Measurements from ENCODE around the gene DGAT2L6.
A peak's percentile ranks its signal among the peaks of the same experiment; 100 is the strongest.

Gene DGAT2L6, protein sequence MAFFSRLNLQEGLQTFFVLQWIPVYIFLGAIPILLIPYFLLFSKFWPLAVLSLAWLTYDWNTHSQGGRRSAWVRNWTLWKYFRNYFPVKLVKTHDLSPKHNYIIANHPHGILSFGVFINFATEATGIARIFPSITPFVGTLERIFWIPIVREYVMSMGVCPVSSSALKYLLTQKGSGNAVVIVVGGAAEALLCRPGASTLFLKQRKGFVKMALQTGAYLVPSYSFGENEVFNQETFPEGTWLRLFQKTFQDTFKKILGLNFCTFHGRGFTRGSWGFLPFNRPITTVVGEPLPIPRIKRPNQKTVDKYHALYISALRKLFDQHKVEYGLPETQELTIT

DNA sequence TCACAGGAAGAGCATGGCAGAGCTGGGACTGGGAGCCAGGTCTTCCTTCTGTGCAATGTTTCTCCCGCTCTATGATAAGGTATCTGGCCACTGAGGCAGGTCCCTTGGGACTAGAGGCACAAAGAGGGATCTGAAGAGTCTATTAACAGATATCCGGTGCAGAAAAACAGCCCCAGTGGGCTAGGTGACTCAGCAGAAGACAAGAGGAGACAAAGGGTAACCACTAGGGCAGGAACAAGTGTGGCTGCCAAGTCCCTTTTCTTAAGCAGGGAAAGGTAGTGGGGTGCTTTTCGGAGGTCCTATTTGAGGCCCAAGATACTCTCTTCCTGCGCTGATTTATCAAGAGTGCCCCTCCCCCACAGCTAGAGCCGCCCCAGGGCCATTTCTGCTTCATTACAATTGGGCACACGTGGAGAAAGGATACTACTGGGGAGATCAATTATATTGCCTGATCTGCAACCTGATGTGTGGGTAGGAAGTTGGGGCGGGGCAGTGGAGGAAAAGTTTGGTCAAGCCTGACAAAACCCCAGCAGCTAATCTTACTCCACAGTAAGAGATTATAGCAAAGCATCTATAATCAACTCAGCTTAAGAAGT, at the start of gene DGAT2L6:
DGAT2L6 (plus strand) TSS at position 546 of the 596 bp plus-strand sequence. CDS start 100 bp downstream, outside the sequence.
- Mint-ChIP-seq H3K36me3 (no peaks in the 10 kb centered on the region), H3K9me3 (no peaks in the 10 kb centered on the region), H3K27ac (no peak within 1 kb of the TSS), H3K27me3 (no peaks in the 10 kb centered on the region), H3K4me1 (no peaks in the 10 kb centered on the region), H3K4me3 (no peak within 1 kb of the TSS)

DNA sequence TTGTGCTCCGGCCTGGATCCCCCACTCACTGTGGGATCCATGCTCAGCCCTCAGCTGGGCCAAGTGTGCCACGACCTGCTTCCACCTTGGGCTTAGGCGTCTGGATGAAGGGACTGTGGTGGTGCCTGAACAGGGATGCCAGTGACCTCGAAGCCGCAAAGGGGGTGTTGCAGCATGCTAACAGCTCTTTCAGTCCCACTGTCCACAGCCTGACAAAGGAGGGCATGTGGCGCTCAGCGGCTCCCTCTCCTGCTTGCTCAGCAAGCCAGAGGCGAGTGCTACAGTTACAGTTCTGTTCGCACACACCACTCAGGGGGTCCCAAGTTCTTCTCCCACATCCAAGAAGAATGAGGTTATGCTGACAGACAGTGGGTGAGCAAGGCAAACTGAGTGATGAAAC, 49.2 kb upstream of the DGAT2L6 start:
- Mint-ChIP-seq H3K36me3 (no peaks in the 10 kb centered on the region), H3K4me1 (peaks cover 18% of the 10 kb centered on the region), H3K27me3 (no peaks in the 10 kb centered on the region), H3K9me3 (no peaks in the 10 kb centered on the region), H3K4me3 (no peak overlapping the region), H3K27ac (no peak overlapping the region)

DNA sequence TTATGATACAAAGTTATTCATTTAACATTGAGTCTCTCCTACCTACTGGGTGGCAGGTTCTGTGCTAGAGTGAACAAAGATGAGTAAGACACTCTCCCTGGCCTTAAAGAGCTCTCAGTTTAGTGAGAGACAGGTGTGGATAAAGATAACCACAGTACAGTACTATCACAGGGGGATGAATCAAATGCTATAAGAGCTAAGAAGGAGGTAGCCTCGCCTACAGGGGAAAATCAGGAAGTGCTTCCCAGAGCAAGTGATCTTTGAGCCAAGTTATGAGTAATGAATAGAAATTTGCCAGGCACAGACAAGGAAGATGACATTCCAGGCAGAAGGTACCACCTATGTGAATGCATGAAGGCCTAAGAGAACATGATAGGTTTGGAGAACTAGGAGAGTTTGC, 47.5 kb upstream of the DGAT2L6 start:
- Mint-ChIP-seq H3K4me1 (peaks cover 22% of the 10 kb centered on the region), H3K36me3 (no peaks in the 10 kb centered on the region), H3K4me3 (no peak overlapping the region), H3K9me3 (no peaks in the 10 kb centered on the region), H3K27ac (no peak overlapping the region), H3K27me3 (no peaks in the 10 kb centered on the region)

DNA sequence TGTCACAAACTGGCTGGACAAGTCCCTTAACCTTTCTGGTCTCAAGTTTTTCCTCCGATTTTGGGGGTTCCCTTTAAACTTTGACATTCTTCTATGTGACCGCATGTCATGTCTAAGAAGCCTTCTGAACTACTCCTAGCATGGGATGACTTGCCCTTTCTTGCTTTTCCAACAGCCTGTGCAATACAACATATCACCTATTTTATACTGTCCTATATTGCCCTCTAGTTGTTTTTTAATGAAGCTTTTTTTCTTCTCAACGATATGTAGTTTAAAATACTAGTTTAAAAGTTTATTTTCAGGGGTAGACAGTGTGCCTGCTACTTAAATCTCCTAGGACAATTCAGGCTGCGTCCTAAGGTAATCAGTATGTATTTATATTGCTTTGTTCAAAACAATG, 45.1 kb upstream of the DGAT2L6 start:
- Mint-ChIP-seq H3K27ac (peak overlapping the region; percentile 77), H3K27me3 (no peaks in the 10 kb centered on the region), H3K36me3 (peaks cover 3% of the 10 kb centered on the region), H3K4me3 (peak overlapping the region; percentile 39), H3K9me3 (no peaks in the 10 kb centered on the region), H3K4me1 (peaks cover 36% of the 10 kb centered on the region)

DNA sequence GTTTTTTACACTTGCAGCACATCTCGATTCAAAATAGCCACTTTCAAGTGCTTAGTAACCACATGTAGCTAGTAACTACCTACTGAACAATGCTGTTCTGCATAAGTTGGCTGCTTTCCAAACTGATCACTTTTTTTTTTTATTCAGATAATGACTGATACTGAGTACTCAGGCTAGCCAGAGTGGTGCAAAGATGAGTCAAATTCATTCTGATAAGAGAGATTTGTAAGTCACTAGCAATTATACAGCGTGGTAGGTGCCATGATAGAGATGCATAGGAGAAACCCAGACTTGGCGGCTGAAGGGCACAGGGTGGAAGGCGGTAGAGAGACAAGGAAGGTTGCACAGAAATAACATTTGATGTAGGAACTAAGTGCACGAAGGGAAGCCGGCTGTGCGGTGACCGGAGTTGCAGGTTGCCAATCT, 44.4 kb upstream of the DGAT2L6 start:
- peaks cover 5% of the 10 kb centered on the region for H3K36me3 Mint-ChIP-seq
- peak overlapping the region; percentile 99 for H3K27ac Mint-ChIP-seq
- peak overlapping the region; percentile 100 for H3K4me3 Mint-ChIP-seq
- peaks cover 40% of the 10 kb centered on the region for H3K4me1 Mint-ChIP-seq
- no peaks in the 10 kb centered on the region for H3K9me3 Mint-ChIP-seq
- no peaks in the 10 kb centered on the region for H3K27me3 Mint-ChIP-seq

DNA sequence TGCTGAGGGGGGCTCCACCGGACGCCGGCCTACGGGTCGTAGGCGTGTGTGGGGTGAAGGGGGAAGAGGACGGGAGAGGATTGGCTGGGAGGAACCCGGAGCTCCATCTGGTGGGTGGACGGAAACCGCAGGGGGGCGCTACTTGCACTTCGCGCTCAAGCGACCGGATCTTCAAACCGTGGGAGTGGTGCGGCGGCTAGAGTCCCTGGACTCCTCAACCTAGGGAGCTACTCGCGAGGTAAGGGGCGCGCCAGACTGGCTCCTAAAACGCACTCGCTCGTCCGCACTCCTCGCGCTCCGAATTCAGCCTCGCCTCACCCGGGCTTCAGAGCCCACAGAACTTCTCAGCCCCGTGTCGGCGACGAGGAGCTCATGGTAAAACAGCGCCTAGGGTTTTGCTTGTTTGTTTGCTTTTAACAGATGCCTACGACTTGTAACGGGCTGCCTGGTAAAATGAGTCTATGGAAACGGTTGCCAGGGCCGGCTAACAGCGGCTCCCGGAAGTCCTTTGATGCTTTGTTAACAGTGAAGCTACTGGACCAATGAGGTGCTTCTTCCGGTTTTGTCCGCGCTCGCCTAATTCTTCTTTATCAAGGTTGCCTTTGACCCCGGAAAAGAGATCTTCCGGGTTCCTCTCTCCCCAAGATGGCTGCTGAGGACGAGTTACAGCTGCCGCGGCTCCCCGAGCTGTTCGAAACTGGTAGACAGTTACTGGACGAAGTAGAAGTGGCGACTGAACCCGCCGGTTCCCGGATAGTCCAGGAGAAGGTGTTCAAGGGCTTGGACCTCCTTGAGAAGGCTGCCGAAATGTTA, 43.8 kb upstream of the DGAT2L6 start, which contains the start of gene IGBP1:
IGBP1 (plus strand) TSS at position 145 of the 813 bp plus-strand sequence; CDS start at position 646, 501 bp downstream.
- H3K27me3 Mint-ChIP-seq, result no peaks in the 10 kb centered on the region
- peak within 1 kb of the TSS; percentile 99 for H3K27ac Mint-ChIP-seq
- peaks cover 5% of the 10 kb centered on the region for H3K36me3 Mint-ChIP-seq
- peak within 1 kb of the TSS; percentile 100 for H3K4me3 Mint-ChIP-seq
- no peaks in the 10 kb centered on the region for H3K9me3 Mint-ChIP-seq
- H3K4me1 Mint-ChIP-seq, result peaks cover 37% of the 10 kb centered on the region

DNA sequence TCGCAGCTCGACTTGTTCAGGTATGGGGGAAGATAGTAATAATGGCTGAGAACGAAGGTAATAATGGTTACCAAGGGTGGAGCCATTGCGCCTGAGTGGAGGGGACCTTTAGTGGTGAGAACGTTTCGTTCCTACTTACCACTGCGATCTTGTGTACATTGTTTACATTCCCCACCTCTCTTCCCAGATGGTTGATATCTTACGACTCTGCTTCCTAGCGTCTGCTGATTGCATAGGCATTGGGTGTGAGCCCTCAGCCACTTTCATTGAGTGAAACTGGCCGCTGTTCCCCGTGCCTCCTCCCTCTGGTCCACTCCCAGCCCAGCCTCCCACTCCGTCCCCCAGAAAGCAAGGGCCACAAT, 43.2 kb upstream of the DGAT2L6 start:
- H3K9me3 Mint-ChIP-seq, result no peaks in the 10 kb centered on the region
- peak overlapping the region; percentile 99 for H3K27ac Mint-ChIP-seq
- peaks cover 31% of the 10 kb centered on the region for H3K4me1 Mint-ChIP-seq

DNA sequence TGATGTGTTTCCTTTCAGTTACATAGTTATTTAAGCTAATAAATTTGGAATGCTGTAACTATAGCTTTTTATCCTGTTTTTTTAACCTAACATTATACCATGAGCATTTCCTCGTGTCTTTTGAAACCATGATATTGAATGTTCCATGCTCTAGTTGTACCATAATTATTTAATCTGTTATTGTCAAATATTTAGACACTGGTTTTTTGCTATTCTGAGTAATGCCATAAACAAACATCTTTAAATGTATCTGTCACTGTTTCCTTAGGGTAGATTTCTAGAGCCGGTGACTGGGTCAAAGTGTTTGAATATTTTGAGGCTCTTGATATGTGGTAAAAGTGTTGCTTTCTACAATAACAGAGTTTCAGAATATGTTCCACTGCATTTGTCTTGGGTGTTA, 38.7 kb upstream of the DGAT2L6 start:
- Mint-ChIP-seq H3K27ac (no peak overlapping the region), H3K27me3 (no peaks in the 10 kb centered on the region), H3K9me3 (no peaks in the 10 kb centered on the region), H3K4me3 (no peak overlapping the region), H3K4me1 (peaks cover 30% of the 10 kb centered on the region), H3K36me3 (peaks cover 9% of the 10 kb centered on the region)

More for the DNA sequence above, 43.2 kb upstream of the DGAT2L6 start:
- Mint-ChIP-seq H3K27me3 (no peaks in the 10 kb centered on the region), H3K4me3 (peak overlapping the region; percentile 100), H3K36me3 (peaks cover 5% of the 10 kb centered on the region)

DNA sequence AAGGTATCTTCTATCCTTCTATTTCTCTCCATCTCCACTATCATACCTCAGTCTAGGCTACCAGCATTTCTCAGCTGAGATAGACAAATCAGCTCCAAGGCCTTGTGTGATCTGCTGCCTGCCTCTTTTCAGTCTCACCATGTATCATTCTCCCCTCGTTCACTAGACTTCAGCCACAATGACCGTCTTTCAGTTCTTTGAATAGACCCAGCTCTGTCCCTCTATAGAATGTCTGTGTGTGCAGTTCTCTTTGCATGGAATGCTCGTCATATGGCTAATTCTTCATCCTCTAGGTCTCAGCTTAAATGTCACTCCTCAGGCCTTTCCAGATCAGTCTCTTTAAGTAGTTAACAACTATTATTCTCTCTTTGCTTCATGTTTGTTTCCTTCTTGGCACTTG, 37.5 kb upstream of the DGAT2L6 start:
- peak overlapping the region; percentile 26 for H3K27ac Mint-ChIP-seq
- H3K27me3 Mint-ChIP-seq, result no peaks in the 10 kb centered on the region
- no peaks in the 10 kb centered on the region for H3K9me3 Mint-ChIP-seq
- H3K4me3 Mint-ChIP-seq, result no peak overlapping the region
- peaks cover 9% of the 10 kb centered on the region for H3K36me3 Mint-ChIP-seq
- H3K4me1 Mint-ChIP-seq, result peaks cover 27% of the 10 kb centered on the region

DNA sequence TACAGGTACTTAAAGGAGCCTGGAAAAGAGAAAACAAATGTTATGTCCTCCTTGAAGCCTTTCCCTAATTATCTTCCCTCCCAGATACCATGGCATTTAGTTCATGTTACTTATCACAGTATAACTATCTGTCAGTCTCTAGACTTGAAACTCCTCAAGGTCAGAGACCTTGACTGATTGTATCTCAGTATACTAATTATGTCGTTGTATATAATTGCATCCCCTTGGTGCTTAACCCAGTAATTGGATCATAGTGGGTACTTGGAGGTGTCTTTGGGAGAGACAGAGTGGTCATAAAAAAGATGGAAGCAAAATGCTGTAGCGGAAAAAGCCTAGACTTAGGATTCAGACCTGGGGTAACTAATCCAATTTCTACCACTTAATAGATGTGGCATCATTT, 35.9 kb upstream of the DGAT2L6 start:
- no peak overlapping the region for H3K27ac Mint-ChIP-seq

DNA sequence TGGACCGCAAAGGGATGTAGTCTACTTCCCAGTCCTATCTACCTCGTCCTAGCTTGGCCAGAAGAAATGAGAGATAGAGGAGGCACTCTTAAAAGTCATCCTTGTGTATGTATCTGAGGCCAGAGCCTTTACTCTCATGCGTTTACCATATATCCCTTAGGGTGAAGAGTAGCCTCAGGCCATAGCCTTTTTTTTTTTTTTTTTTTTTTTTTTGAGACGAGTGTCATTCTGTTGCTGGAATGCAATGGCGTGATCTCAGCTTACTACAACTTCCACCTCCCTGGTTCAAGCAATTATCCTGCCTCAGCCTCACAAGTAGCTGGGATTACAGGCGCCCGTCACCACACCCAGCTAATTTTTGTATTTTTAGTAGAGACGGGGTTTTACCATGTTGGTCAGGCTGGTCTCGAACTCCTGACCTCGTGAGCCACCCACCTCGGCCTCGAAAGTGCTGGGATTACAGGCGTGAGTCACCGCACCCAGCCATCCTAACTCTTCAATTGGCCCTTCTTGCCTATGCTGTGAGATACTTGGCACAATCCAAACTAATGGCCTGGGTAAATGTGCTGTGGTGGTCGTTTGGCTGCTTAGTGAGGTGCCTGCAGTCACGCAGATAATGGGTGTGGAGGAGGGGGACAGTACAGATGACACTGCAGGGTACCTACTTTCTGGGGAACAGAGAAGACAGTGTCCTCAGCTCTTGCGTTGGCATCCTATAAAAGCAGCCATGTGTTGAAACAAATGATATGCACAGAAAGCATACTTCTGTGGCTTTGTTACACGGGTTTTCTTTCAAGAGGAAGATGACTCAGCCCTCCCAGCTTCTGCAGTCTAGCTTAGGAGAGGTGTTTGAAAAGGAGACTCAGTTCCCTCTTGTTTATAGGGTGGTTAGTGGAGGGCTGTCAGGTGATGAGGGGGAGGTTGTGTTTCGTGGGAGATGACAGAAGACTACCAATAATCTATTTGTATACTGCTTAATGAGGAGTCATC, 10.4 kb upstream of the DGAT2L6 start:
- H3K9me3 Mint-ChIP-seq, result no peaks in the 10 kb centered on the region
- H3K36me3 Mint-ChIP-seq, result peaks cover 5% of the 10 kb centered on the region
- H3K27ac Mint-ChIP-seq, result peak overlapping the region; percentile 65
- no peaks in the 10 kb centered on the region for H3K4me1 Mint-ChIP-seq
- H3K27me3 Mint-ChIP-seq, result no peaks in the 10 kb centered on the region
- H3K4me3 Mint-ChIP-seq, result no peak overlapping the region

More for the DNA sequence above, 35.9 kb upstream of the DGAT2L6 start:
- Mint-ChIP-seq H3K4me3 (no peak overlapping the region), H3K4me1 (peaks cover 18% of the 10 kb centered on the region), H3K9me3 (no peaks in the 10 kb centered on the region), H3K36me3 (peaks cover 9% of the 10 kb centered on the region), H3K27me3 (no peaks in the 10 kb centered on the region)

DNA sequence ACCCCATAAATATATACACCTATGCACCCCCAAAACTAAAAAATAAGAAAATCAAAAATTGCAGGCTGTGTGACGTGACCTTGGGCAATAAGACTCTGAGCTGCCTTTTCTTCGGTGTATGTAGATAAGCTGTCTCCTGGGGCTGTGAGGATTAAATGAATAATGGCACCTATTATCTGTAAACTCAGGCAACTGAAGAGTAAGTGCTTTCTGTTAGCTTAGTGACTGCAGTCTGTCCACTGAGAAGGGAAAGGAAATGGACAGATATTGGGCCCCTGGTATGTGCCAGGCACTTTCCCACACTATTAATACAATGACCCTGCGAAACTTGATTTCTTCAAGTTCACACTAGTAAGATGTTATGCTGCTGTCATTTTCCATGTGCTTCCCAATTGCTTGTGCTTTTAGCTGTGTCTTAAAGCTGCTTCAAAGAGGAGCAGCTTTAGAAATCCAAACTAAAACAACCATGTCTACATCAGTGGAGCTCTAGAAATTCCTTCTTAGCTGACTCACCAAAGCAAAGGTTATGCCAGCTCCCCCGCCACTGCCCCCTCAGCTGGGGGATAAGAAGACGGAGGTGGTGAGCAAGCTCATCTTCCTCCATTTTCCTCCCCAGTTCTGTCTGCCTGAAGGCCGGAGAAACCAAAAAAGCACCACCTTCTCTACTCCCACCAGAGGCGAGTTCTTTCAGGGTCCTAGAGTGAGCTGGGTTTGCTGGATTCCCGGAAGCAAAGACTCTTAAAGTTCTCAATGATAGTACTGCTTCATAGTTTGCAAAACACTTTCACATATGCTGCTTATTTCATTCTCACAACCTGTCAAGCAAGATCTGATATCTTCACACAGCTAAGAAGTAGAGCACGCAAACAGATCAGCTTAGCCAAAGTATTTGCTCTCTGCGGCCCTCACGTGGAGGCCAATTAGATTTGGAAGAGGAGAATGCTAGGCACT, 8.8 kb upstream of the DGAT2L6 start:
- Mint-ChIP-seq H3K4me3 (no peak overlapping the region), H3K27ac (no peak overlapping the region), H3K4me1 (no peaks in the 10 kb centered on the region), H3K27me3 (no peaks in the 10 kb centered on the region), H3K36me3 (peaks cover 5% of the 10 kb centered on the region), H3K9me3 (no peaks in the 10 kb centered on the region)

DNA sequence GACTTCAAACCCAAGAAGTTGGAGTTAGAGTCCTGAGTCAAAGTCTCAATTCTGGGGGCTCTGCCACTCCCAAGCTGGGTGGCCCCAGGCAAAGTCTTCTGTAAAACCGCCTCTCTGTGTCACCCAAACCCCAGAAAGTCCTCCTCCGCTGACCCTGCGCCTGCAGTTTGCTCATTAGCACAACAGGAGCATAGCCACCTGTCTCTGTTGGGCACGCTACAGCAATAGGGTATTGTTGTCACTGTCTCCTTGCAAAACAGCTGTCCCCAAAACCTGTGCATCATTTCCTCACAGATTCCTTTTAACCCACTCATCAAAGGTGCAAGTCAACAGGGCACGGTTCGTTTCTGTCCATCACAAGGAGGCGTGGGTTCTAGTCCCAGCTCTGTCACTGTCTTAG, 8.0 kb upstream of the DGAT2L6 start:
- H3K4me3 Mint-ChIP-seq, result no peak overlapping the region

DNA sequence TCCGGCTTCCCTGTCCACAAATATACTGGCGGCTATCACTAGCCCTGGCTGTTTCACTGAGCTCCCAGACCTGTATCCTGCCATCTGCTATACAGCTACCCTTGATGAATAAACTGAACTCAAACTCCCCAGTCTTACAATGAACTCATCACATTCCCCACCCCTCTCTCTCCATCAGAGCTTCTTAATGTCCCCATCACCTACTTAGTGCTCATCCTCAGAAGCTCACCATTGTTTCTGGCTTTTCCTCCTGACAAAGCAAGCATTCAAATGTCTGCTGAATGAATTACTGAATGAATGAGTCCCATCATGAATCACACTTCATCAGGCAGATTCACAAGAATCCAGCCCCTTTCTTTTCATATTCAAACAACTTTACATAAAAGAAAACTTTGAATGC, 5.7 kb upstream of the DGAT2L6 start:
- no peaks in the 10 kb centered on the region for H3K27me3 Mint-ChIP-seq
- H3K9me3 Mint-ChIP-seq, result no peaks in the 10 kb centered on the region
- no peak overlapping the region for H3K27ac Mint-ChIP-seq
- H3K4me1 Mint-ChIP-seq, result no peaks in the 10 kb centered on the region
- no peaks in the 10 kb centered on the region for H3K36me3 Mint-ChIP-seq
- no peak overlapping the region for H3K4me3 Mint-ChIP-seq

More for the DNA sequence above, 8.0 kb upstream of the DGAT2L6 start:
- H3K27ac Mint-ChIP-seq, result no peak overlapping the region
- H3K27me3 Mint-ChIP-seq, result no peaks in the 10 kb centered on the region
- no peaks in the 10 kb centered on the region for H3K4me1 Mint-ChIP-seq
- no peaks in the 10 kb centered on the region for H3K9me3 Mint-ChIP-seq
- H3K36me3 Mint-ChIP-seq, result peaks cover 2% of the 10 kb centered on the region
